ENCODE results near the gene DALRD3. TPM values are rescaled to one million over a fixed set of nuclear protein-coding genes. Genes with fewer than 3 reads are reported as not detected.
A peak's percentile ranks its signal among the peaks of the same experiment; 100 is the strongest.

The DALRD3 gene
- total RNA-seq, 1 experiment from 2014 or later, result 64.6 TPM

DNA sequence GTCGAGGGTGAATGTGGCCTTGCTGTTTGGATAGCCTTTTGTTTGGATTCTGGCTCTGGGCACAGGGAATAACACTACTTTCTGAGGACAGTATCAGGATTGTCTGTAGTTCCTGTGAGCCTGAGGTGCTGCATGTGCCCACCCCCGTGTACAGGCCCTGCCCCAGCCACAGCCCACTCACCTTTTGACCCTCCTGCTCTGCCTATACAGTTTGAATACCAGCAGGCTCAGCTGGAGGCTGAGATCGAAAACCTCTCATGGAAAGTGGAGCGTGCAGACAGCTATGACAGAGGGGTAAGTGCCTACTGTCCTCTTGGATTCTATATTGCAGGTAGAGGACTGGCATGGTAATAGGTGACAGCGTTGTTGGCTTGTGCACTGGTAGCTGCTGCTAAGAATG is 35.7 kb downstream of the DALRD3 start:
- no peak for DNase-seq (ENCODE audit: low read depth)

DNA sequence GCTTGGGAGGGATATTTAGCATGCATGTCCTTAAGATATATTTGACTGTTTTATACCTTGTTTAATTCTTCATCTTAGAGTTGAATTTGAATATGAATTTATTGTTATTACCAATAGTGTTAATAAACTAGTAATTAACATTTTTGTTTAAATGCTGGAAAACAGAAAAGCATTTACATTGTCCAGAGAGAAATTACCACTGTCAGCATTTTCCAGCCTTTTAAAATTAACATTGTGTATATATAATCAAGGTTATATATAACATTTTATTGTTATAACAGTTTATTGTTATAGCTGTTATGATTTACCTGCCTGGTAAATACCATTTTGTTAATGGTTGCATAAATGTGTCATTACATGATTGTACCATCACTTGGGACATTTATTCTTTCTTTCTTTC is 36.4 kb downstream of the DALRD3 start:
- no peak for DNase-seq (ENCODE audit: low read depth)

DNA sequence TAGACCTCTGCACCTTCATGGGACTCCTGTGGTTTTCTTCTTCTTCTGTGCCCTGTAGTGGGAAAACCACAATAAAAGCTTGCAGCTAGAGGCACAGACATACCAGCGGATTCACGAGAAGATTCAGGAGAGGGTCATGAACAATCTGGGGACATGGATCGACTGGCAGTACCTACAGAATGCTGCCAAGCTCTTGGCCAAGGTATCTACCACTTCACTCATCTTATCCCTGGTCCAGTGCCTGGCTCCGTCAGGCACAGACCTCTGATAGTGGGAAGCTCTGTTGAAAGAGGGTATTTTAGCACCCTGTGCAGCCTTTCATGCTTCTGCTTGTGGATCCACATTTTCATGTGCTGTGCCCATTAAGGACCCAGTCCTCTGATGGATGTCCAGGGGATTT is 38.1 kb downstream of the DALRD3 start:
- DNase-seq (ENCODE audit: low read depth), result no peak

DNA sequence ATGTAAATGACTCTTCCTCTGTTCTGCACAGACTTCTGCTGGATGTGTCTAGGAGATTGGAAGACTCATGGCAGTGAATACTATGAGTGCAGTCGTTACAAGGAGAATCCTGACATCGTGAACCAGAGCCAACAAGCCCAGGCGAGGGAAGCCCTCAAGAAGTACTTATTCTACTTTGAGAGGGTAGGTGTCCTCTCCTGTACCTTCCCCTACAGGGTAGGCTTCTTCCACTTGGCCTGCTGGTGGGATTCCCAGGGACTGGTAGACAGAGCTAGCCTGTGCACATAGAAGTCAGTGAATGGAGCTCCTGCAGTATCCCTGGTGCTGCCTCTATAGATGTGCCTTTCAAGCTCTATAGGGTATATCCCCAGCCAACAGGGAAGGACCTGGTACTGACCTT is 38.9 kb downstream of the DALRD3 start:
- no peak for DNase-seq (ENCODE audit: low read depth)

DNA sequence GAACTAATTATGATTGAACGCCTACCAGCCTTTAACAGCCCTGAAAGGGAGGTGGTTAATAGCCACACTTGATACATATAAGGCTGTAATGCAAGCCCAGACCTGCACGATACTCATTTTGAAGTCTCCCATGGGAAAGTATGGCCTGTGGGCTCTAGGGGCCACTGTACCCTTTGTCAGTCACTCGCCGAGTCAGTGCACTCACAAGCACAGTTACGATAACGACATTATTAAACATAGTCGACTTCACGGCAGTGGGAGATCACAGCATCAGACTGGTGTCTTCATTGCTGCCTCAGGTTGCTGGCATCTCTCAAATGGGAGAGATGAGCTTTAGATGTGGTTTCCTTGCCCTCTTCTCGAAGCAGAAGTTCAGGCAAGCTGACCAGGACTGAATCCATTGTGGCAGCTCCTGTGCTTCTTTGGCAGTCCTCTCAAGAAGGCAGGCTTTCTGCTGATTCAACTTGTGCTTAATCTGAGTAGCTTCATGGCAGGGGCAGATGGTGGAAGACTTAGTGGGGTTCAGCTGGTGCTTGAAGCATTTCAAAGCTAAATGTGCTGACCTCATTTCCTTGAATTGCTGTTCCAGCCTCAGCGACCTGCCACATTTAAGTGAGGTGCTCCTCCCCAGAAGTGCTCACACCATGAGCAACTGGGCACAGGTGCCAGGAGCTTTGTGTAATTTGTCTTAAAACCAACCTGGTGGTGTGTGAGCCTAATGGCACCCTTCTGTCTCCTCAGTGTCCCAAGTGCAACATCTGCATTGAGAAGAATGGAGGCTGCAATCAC is 44.1 kb downstream of the DALRD3 start:
- no peak for DNase-seq (ENCODE audit: low read depth)

DNA sequence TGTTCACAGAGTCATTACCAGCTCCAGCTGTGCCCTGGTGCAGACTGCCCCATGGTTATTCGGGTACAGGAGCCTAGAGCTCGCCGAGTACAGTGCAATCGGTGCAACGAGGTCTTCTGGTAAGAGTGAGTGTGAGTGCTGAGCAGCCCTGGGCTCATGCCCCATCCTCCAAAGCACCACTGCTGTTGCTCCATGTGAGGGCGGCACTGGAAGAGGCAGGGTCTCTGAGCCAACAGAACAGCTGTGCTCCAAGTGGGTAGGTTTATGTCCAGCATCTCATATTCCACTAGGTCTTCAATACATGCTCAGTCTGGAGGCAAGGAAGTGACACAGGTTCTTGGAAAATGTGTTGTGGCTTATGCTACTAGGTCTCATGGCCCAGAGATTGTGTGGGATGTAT is 47.8 kb downstream of the DALRD3 start:
- DNase-seq (ENCODE audit: low read depth), result no peak

DNA sequence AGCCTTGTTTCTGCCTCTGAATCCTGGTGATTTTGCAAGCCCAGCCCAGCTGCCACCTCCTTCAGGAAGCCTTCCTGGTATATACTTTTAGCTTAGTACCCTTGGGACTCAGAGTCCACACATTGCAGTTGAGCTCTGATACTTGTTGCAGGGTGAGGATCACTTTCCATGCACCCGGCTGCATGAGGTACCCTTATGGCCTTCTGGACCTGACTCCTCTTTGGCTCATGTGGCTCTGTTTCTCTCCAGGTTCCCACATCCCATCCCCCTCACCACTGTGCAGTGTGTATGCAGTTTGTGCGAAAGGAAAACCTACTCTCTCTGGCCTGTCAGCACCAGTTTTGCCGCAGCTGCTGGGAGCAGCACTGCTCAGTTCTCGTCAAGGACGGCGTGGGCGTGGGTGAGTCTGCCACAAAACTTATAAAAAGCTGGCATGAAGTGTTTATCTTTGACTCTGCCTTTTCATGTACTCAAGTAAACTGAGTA is 51.5 kb downstream of the DALRD3 start:
- no peak for DNase-seq (ENCODE audit: low read depth)

DNA sequence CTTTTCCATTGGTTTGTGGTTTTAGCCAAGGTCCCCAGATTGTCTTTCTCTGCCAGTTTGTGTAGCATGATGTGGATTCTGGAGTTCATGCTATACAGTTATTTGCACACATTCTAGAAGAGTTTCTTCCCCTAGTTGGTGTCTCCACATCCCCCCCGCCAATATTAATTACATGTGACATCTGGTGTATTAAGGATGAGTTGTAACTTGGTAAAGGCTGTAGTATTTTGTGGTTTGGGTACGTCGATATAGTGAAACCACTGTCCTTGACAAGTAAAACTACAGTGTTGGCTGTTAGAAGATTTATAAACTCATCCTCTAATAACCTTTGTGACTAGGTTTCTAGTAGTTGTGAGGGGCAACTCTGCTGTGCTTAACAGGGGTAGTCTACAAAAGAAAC is 52.0 kb downstream of the DALRD3 start:
- DNase-seq (ENCODE audit: low read depth), result no peak

Small RNA genes lying within 50 kb of the gene (small RNA-seq; reads per million reads assigned to genes)
- gene MIR191 (980 reads per million, percentile 99 among the genes with 10 or more reads in this experiment), gene MIR425 (8.5 reads per million, percentile 91 among the genes with 10 or more reads in this experiment)

Other genes starting within 250 kb of the DALRD3 start
- 34.2 and 42.6 TPM in 2 replicates for gene PRKAR2A, start 170.7 kb downstream of the DALRD3 start, total RNA-seq (2014; rRNA removed; shearing (Covaris generic))
- gene SLC25A20, start 119.7 kb downstream of the DALRD3 start, total RNA-seq (2014; rRNA removed; shearing (Covaris generic)), result 14.4 and 19.8 TPM in 2 replicates
- gene ARIH2, start 99.7 kb downstream of the DALRD3 start, total RNA-seq (2014; rRNA removed; shearing (Covaris generic)), result 109 and 119 TPM in 2 replicates
- 8.4 and 13.4 TPM in 2 replicates for gene P4HTM, start 28.3 kb downstream of the DALRD3 start, total RNA-seq (2014; rRNA removed; shearing (Covaris generic))
- gene WDR6, start 11.2 kb downstream of the DALRD3 start, total RNA-seq (2014; rRNA removed; shearing (Covaris generic)), result 87.0 and 97.2 TPM in 2 replicates
- gene NDUFAF3, start 3.5 kb upstream of the DALRD3 start, total RNA-seq (2014; rRNA removed; shearing (Covaris generic)), result 153 and 205 TPM in 2 replicates
- gene IMPDH2, start 10.8 kb upstream of the DALRD3 start, total RNA-seq (2014; rRNA removed; shearing (Covaris generic)), result 562 and 591 TPM in 2 replicates
- gene QRICH1, start 75.5 kb upstream of the DALRD3 start, total RNA-seq (2014; rRNA removed; shearing (Covaris generic)), result 69.9 and 100 TPM in 2 replicates
- 233 and 324 TPM in 2 replicates for gene QARS1, start 86.2 kb upstream of the DALRD3 start, total RNA-seq (2014; rRNA removed; shearing (Covaris generic))
- gene USP19, start 102.2 kb upstream of the DALRD3 start, total RNA-seq (2014; rRNA removed; shearing (Covaris generic)), result 76.4 and 77.3 TPM in 2 replicates
- 96.4 and 98.1 TPM in 2 replicates for gene LAMB2, start 114.5 kb upstream of the DALRD3 start, total RNA-seq (2014; rRNA removed; shearing (Covaris generic))
- 32.0 and 36.2 TPM in 2 replicates for gene CCDC71, start 147.8 kb upstream of the DALRD3 start, total RNA-seq (2014; rRNA removed; shearing (Covaris generic))
- 3.2 and 5.1 TPM in 2 replicates for gene KLHDC8B, start 153.0 kb upstream of the DALRD3 start, total RNA-seq (2014; rRNA removed; shearing (Covaris generic))

Measured in HT1080 (cell line).